KBM-7 (cell line): Measurements from ENCODE around the gene APEH.

ENCODE experiments used
- DNase-seq: peaks from one replicate; pipeline ENCODE4 v3.0.0-alpha.2; 2015
- in situ Hi-C: fragments of 300-500 bp; cut with MboI; formaldehyde crosslinking; loops from 2 replicates; pipeline ENCODE4 v1.14.3; 2020; ENCODE audit warnings: low sequenced_read_pairs, low pct_unique_long_range_greater_than_20kb, mixed read lengths

APEH gene

DNA sequence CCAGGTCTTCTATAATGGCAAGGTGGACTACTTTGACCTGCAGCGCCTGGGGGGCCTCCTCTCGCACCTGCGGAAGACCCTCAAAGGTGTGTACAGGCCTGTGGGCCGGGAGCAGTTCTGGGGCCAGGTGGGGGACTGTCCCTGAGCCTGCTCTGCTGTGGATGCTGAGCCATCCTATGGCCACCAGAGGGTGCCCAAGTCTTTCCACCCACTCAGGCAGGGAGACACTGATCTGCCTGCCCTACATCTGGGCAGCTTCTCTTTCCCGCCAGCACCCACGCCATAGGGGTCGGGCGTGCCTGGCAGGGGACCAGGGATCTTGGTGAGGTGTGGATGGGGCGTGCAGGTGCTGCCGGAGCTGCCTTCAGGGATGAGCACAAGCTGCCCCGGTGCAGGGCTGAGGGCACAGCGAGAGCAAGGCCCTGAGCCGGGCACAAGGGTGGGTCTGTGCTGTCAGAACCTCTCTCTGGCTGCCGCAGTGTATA lies 29.3 kb downstream of the APEH start:
- DNase-seq = peak; percentile 82
- in situ Hi-C loops = no loop called here

DNA sequence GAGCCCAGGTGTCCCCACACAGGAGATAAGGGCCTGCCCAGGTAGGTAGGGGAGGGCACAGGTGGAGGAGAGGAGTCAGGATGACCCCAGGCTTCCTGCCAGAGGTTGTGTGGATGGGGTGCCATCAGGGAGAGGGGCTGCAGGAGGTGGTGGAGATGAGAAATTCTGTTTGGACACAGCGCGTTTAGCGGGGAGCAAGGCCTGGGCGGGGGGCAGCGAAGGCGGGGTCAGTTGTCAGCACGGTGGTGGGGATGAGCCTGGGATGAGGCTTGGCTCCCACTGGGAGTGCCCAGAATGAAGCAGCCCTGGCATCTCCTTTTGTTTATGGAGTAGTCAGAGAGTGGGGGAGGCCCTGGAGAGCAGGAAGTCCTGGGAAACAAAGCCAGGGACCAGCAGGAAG lies 29.8 kb downstream of the APEH start:
- DNase-seq = no peak
- in situ Hi-C loops = no loop called here

GRCh38 chr3:49704629-49705028 lies 30.5 kb downstream of the APEH start:
- DNase-seq = no peak
- in situ Hi-C loops = no loop called here

DNA sequence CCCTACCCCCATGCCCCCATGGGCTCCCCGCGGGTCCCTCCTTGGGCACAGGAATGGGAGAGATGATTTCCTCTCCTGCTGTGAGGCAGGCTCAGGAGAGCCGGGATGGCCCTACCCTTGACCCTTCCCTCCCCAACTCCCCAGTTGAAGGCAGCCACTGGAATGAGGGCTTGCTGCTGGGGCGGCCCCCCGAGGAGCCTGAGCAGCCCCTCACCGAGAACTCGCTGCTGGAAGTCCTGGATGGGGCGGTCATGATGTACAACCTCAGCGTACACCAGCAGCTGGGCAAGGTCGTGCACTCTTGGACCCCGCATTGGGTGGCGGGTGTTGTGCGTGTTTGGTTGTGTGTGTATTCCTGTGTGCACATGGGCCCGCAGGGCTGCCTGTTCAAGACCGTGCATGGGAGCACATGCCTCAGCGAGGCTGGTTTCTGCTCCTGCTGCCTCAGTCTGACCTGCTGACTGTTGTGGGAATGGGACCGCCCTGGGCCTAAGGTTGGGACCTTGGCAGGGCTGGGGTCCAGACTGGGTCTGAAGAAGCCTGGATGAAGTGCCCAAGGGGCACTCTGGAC lies 31.3 kb downstream of the APEH start:
- no peak for DNase-seq
- in situ Hi-C loops = no loop called here

DNA sequence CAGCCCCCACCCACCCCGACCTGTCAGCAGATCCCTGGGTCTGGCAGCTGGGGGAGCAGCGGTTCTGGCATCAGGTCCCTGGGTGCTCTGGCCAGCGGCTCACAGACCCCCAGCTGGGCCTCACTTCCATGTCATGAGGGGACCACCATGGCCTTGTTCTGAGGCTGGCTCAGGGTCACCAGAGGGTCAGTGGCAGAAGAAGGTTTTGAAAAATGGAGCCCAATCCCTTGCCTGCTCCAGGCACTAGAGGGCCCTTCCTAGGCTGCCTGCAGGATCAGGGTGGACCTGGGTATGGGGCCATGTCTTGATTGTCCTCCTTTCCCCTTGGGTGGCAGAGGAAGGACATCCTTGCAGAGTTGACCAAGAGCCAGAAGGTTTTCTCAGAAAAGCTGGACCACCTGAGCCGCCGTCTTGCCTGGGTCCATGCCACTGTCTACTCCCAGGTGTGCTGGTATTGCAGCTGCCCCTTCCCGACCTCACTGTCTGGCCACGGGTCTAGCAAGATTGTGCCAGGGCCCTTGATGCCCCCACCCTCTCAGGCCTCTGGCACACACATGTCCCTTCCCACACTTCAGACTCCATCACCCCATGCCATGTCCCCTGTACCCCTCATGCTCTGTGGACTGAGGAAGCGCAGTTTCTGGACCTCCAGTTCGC lies 32.4 kb downstream of the APEH start:
- in situ Hi-C loops = no loop called here
- no peak for DNase-seq

GRCh38 chr3:49707113-49707480 lies 32.9 kb downstream of the APEH start:
- in situ Hi-C loops = no loop called here
- DNase-seq = no peak

- no peak for DNase-seq
- in situ Hi-C loops = no loop called here
Measured at GRCh38 chr3:49709852-49710251, 35.7 kb downstream of the APEH start.

GRCh38 chr3:49711489-49711888 lies 37.3 kb downstream of the APEH start:
- in situ Hi-C loops = no loop called here
- DNase-seq = no peak

- in situ Hi-C loops = no loop called here
- no peak for DNase-seq
Measured at GRCh38 chr3:49712166-49712565, 38.0 kb downstream of the APEH start.

- in situ Hi-C loops = no loop called here
- DNase-seq = no peak
Measured at GRCh38 chr3:49712631-49713317, 38.6 kb downstream of the APEH start.

DNA sequence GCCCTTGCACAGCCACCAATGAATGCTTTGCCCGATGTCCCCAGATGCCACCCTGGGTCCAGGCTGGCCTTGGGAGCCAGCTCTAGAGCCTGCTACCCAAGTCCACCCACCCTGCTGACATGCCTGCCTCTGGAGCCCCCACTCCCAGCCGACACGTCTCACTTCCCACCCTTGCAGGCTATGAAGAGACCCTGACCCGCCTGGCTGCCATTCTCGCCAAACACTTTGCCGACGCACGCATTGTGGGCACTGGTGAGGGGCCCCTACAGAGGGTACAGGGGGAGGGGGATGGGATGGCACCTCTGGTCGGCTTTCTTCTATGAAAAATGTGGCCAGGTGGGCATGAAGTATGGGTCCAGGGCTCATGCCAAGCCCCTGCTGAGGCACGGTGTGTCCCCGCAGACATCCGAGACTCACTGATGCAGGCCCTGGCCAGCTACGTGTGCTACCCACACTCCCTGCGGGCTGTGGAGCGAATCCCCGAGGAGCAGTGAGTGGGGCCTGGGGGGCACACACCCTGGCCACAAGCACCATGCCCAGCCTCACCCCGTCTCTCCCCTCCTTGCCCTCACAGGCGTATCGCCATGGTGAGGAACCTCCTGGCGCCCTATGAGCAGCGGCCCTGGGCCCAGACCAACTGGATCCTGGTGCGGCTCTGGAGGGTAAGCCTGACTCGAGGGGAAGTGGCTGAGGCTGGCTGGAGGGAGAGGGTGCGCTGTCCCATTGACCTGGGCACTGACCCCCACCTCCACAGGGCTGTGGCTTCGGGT lies 39.4 kb downstream of the APEH start:
- DNase-seq = no peak
- in situ Hi-C loops = no loop called here

DNA sequence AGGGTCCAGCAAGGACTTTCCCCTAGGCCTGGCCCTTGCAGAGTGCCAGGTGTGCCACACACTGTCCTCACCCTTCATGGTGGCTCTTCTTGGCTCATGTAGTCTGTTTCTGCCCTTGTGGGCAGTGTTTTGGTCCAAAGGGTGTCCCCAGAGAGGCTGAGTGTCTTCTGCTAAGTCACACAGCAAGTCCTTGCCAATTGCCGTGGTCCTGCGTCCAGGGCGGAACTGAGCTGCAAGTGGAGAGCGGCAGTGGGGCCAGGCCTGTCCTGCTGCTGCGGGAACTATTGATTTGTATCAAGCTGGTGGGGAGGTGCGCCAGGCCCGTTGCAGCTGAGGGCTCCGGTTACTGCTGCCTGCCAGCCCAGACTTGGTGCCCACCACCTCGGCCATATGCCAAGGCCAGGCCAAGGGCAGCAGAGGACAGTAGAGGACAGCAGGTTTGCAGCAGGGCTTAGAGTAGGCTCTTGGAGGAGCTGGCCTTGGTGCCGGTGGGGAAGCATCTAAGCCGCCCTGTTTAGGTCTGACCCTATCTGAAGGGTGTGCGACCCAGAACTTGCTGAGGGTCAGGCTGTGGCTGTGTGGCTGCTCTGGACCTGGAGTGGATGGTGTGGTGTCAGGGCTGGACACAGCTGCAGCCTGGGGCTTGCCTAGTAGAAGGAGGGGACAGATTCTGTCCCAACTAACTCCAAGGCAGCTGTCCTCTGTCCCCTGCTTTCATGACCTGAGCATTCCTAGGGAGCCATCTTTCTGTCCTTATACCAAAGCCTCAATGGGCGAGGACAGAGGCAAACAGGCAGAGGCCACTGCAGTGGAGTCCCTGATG lies 40.8 kb downstream of the APEH start:
- DNase-seq = no peak
- in situ Hi-C loops = no loop called here

- in situ Hi-C loops = no loop called here
- DNase-seq = no peak
Measured at GRCh38 chr3:49715611-49716121, 41.5 kb downstream of the APEH start.

- in situ Hi-C loops = no loop called here
- no peak for DNase-seq
Measured at GRCh38 chr3:49716169-49716568, 42.0 kb downstream of the APEH start.

- in situ Hi-C loops = no loop called here
- no peak for DNase-seq
Measured at GRCh38 chr3:49716691-49717210, 42.6 kb downstream of the APEH start.

DNA sequence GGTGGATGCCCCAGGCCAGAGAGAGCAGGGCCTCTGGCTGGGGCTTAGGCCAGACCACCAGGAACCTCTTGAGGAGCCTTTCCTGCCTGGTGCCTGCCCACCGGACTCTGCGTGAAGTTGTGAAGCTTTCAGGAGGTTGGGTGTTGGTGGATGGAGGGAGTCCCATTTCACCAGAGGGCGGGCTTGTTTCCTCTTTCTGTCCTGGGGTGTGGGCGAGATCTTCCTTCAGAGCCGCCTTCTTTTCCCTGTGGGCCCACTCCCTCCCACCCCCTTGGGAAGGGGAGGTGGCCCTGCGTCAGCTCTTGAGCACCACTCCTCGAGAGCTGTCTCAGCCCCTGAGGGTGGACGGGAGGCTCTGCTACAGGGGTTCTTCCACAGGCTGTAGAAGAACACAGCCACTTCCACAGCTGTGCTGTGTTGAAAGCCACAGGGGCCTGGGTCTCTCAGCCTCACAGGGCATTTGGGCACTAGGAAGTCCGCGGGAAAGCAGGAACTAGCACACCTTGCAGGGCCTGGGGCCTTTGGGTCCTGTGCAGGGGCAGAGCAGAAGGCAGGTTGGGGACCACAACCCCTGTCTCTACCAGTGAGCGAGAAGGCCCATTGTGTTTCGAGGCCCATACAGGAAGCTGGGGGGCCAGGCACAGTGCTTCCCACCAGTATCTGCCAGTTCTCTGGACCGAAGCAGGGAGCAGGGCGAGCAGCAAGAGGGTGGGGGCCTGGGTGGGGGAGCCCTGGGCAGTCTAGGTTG lies 43.2 kb downstream of the APEH start:
- DNase-seq = no peak
- in situ Hi-C loops = no loop called here

- no peak for DNase-seq
- in situ Hi-C loops = no loop called here
Measured at GRCh38 chr3:49717959-49718857, 44.1 kb downstream of the APEH start.
